Uterus (tissue), 4 donors: Measurements from ENCODE around the gene GNA14. TPM values are rescaled to one million over a fixed set of nuclear protein-coding genes. Genes with fewer than 3 reads are reported as not detected.

Source experiments
- DNase-seq, 2 donors: peaks; one replicate each; pipeline ENCODE4 v3.0.0-alpha.2; 2019 to 2020
- H3K27ac ChIP-seq, 2 donors: fragments of 200-600 bp; sonication (generic); 1 replicate in 1 of 2; 2 replicates in 1 of 2; pipeline ENCODE4 v1.5.1; 2016 to 2018
- H3K27me3 ChIP-seq, 2 donors: fragments of 200-600 bp; sonication (generic); one replicate each; pipeline ENCODE4 v1.5.1; 2018 to 2019; ENCODE audit warnings: control low read depth in 1 of 2
- H3K36me3 ChIP-seq, 2 donors: fragments of 200-600 bp; sonication (generic); one replicate each; pipeline ENCODE4 v1.5.1; 2019; ENCODE audit warnings: control low read depth in 1 of 2
- H3K4me1 ChIP-seq, 2 donors: fragments of 200-600 bp; sonication (generic); one replicate each; pipeline ENCODE4 v1.5.1; 2018 to 2019; ENCODE audit warnings: control low read depth in 1 of 2
- H3K4me3 ChIP-seq, 2 donors: fragments of 200-600 bp; sonication (generic); 1 replicate in 1 of 2; 2 replicates in 1 of 2; pipeline ENCODE4 v1.5.1; 2018 to 2019; ENCODE audit warnings: mild to moderate bottlenecking in 1 of 2
- H3K9me3 ChIP-seq, 2 donors: fragments of 200-600 bp; sonication (generic); one replicate each; pipeline ENCODE4 v1.5.1; 2019; ENCODE audit warnings: control low read depth in 1 of 2
- POLR2A ChIP-seq, 2 donors: fragments of 450-650 bp; IDR thresholded peaks; one replicate each; pipeline ENCODE4 v1.6.1; 2016; ENCODE audit warnings: antibody characterized with exemption in 2 of 2, mild to moderate bottlenecking in 1 of 2, moderate library complexity in 1 of 2
- intact Hi-C: fragments of 100-400 bp; cut with DNase I; formaldehyde crosslinking; loops from one replicate; pipeline ENCODE4 v1.15.1; 2023; ENCODE audit warnings: low total_unique reads
- total RNA-seq, 4 donors: library from RNA; depleted of rRNA in 3 of 4; stranded (reverse); fragments of >200 nt in 3 of 4; gene quantifications; one replicate each; pipeline versions ENCODE4 v1.1.0 to v1.2.4, GENCODE V29; 2014 to 2023
- TF ChIP-seq, protein P1 (sequence below), 4 experiments: fragments of 200-600 bp in 2 of 4; fragments of 450-650 bp in 2 of 4; sonication (generic) in 2 of 4; IDR thresholded peaks; one replicate each; pipeline ENCODE4 v1.5.1; 2016 to 2019; ENCODE audit warnings: antibody characterized with exemption in 4 of 4, mild to moderate bottlenecking in 2 of 4, moderate library complexity in 1 of 4
- donor health status: DM: yes; HTN: yes; CAD: no.

Gene GNA14
- total RNA-seq, 4 donors from 2014 or later: 11.3 to 23.6 (median 16.2) TPM

DNA sequence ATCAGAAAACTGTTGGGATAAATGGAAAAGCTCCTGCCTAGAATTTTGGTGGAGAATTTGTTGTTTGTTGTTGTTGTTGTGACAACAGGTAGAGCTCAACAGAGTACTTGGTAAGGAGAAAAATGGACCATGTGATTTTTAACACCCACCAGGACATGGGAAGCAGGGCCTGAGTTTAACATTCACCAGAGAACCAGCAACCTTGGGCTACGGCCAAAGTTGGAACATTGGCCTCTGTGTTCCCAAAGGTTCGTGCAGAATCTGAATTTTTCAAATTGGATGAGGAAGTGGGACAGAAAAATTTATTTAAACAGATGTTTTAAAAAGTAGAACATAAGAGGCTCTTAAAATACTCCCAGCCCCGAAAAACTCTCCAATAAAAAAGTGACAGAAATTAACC, 127.0 kb downstream of the GNA14 start:
- Histone ChIP-seq H3K4me3 (no peak overlapping the region), H3K9me3 (no peaks in the 10 kb centered on the region), H3K36me3 (no peaks in the 10 kb centered on the region), H3K4me1 (no peaks in the 10 kb centered on the region), H3K27me3 (no peaks in the 10 kb centered on the region), H3K27ac (peak overlapping the region; percentile 57 to 75)
- DNase-seq: peak; percentile 63 to 69
- intact Hi-C loops: no loop called here
- no peak for TF ChIP-seq POLR2A (IDR thresholded peaks at IDR 0.05)
- TF ChIP-seq, protein P1, sequence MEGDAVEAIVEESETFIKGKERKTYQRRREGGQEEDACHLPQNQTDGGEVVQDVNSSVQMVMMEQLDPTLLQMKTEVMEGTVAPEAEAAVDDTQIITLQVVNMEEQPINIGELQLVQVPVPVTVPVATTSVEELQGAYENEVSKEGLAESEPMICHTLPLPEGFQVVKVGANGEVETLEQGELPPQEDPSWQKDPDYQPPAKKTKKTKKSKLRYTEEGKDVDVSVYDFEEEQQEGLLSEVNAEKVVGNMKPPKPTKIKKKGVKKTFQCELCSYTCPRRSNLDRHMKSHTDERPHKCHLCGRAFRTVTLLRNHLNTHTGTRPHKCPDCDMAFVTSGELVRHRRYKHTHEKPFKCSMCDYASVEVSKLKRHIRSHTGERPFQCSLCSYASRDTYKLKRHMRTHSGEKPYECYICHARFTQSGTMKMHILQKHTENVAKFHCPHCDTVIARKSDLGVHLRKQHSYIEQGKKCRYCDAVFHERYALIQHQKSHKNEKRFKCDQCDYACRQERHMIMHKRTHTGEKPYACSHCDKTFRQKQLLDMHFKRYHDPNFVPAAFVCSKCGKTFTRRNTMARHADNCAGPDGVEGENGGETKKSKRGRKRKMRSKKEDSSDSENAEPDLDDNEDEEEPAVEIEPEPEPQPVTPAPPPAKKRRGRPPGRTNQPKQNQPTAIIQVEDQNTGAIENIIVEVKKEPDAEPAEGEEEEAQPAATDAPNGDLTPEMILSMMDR (IDR thresholded peaks at IDR 0.05): no peak

DNA sequence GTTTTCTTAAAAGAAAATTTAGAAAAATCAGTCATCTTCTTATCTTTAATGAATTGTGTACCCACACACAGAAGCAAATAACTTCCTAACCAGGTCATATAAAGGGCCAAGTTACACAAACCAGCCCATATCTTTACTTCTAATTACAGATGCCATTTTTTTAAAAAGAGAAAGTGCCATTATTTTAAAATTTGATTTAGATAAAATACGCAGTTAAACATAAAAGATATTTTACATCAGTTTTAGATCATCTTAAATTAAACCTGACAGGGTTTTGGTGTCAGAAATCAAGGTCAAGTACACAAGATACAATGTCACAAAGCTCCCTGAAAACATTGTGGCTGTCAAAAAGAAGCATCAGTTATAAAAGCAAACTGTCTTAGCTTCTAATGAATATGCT, 129.4 kb downstream of the GNA14 start:
- intact Hi-C loops: no loop called here
- no peaks in the 10 kb centered on the region for H3K36me3 ChIP-seq
- H3K27me3 ChIP-seq: no peaks in the 10 kb centered on the region
- no peak for DNase-seq
- H3K9me3 ChIP-seq: no peaks in the 10 kb centered on the region
- no peak overlapping the region for H3K27ac ChIP-seq
- TF ChIP-seq, protein P1 (IDR thresholded peaks at IDR 0.05): no peak
- no peak overlapping the region for H3K4me3 ChIP-seq
- no peaks in the 10 kb centered on the region for H3K4me1 ChIP-seq

DNA sequence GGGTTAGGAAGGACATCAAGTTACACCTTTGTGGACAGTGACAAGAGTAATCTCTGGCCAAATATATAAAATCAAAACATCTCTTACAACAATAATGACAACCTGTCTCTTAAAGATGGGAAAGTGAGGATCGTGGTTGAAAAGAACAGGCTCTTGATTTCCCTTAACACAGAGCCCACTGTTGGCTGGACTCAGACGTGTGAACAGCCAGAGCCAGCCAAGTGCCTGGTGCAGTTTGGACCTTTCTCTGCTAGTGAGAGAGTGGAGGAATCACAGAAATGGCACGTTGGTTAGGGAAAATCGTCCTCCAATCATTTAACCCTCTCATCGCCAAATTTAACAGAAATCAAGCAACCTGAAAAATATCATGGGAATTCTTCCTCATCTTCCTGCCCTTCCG, 131.3 kb downstream of the GNA14 start:
- Histone ChIP-seq H3K27me3 (no peaks in the 10 kb centered on the region), H3K36me3 (no peaks in the 10 kb centered on the region), H3K4me1 (no peaks in the 10 kb centered on the region), H3K27ac (no peak overlapping the region), H3K9me3 (no peaks in the 10 kb centered on the region), H3K4me3 (no peak overlapping the region)
- TF ChIP-seq, protein P1 (IDR thresholded peaks at IDR 0.05): no peak
- TF ChIP-seq POLR2A (IDR thresholded peaks at IDR 0.05): no peak
- intact Hi-C loops: no loop called here
- DNase-seq: no peak

DNA sequence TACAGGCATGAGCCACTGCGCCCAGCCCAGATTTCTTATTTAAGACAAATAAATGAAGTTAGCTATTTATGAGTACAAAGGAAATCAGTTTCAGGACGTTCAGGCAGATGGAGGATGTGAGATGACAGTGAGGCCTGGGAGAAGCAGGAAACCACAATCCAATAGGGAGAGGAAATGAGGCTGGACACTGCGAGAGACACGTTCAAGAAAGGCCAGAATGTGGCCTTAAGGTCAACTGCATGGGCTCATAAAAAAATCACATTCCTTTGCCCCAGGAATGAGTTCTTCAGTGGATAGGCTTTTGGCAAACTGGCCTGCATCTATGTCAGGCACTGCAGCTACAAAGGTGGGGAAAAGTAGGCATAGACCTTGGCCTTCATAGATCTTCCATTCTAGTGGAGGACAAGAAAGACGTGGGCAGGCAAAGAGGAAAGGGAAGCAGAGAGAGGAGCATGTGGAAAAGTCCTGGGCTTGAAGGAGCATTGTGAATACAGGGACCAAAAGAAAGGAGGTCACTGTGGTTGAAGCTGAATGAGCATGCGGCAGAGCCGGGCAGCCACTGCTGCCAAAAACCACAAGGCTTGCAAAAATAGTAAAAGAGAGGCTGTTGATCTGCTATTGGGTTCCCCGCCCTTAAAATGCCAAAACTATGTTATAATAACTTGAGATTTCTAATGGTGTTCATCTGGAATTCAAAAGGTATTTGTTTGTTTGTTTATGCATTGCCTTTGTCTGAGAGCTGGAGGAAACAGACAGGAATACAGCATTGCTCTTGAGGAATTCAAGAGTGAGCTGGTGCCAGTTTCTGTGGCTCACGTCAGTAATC, 133.0 kb downstream of the GNA14 start:
- peak overlapping the region in 1 of 2 donors; percentile 5 for H3K27ac ChIP-seq
- intact Hi-C loops: no loop called here
- peak in 1 of 2 donors; percentile 27 for DNase-seq
- H3K4me1 ChIP-seq: no peaks in the 10 kb centered on the region
- no peaks in the 10 kb centered on the region for H3K27me3 ChIP-seq
- no peak overlapping the region for H3K4me3 ChIP-seq
- no peaks in the 10 kb centered on the region for H3K9me3 ChIP-seq
- H3K36me3 ChIP-seq: no peaks in the 10 kb centered on the region
- TF ChIP-seq, protein P1 (IDR thresholded peaks at IDR 0.05): no peak
- TF ChIP-seq POLR2A (IDR thresholded peaks at IDR 0.05): no peak

DNA sequence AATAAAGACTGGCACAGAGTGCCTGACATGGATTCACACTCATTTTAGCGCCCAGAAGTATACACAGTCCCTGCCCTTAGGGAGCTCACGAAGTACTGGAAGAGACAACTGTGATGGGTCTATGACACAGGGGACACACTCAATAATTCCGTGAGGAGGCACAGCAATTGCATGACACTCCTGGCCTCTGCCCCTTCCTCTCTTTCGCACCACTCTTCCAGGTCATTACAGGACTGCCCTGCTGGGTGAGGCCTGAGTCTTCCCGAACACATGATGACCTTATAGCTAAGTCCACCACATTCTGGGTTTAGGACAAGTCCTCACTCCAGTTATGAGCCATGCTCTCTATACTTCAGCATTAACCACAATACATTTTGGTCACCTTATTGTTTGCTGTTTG, 134.7 kb downstream of the GNA14 start:
- Histone ChIP-seq H3K9me3 (no peaks in the 10 kb centered on the region), H3K4me3 (no peak overlapping the region), H3K36me3 (no peaks in the 10 kb centered on the region), H3K4me1 (no peaks in the 10 kb centered on the region), H3K27me3 (no peaks in the 10 kb centered on the region), H3K27ac (no peak overlapping the region)
- intact Hi-C loops: no loop called here
- no peak for DNase-seq
- TF ChIP-seq, protein P1 (IDR thresholded peaks at IDR 0.05): no peak
- TF ChIP-seq POLR2A (IDR thresholded peaks at IDR 0.05): no peak
